ENCODE measurements around the gene KCNH3. TPM values are rescaled to one million over a fixed set of nuclear protein-coding genes. Genes with fewer than 3 reads are reported as not detected.

Gene KCNH3
- total RNA-seq, 1 experiment from 2014 or later = 0.26 TPM

DNA sequence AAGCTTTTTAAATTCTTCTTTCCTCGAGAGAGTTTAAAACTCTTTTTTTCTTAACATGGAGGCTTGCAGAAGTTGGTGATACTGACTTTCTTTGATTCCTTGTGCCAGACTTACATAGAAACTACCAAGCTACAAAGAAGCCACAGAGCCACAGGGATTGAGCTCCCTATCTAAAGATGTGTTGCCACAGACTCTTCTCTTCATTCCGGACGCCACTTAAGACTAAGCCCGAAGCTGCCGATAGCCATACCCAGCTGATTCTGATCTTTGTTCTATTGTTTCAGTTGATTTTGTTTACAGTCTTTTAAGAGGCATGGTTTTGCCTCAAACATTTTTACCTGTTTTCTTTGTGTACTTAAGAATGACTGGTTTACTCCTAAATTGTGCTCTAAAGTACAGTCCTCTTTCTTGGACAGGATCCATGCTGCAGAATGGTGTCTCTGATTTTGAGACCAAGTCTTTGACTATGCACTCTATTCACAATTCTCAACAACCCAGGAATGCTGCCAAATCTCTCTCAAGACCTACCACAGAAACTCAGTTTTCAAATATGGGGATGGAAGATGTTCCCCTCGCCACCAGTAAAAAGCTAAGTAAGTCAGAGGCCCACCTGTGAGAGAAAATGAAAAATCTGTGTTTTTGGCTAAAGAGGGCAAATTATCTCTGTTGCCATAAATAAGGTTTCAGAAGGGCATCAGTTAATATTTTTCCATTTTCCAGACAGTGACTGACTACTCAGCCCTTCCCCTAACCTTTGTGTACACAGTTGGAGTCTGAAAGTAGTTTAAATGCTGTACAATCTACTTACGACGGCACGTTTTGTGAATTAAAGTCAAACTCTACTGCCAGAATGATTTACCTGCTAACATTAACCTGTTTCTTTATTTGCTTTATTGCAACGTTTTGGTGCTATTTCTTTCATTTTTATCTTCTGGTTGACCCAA lies 42.1 kb upstream of the KCNH3 start:
- peaks cover 2% of the 10 kb centered on the region in 2 experiments; a peak in 1 of 4 replicates for H3K4me1 Mint-ChIP-seq
- peak overlapping the region in 1 of 3 experiments; percentile 77; a peak in 2 of 7 replicates for H3K27ac Mint-ChIP-seq
- H2BK12ac ChIP-seq (ENCODE audit: insufficient read length, low read depth, low read length) = no peak overlapping the region
- H2BK15ac ChIP-seq (ENCODE audit: low read depth, low read length) = no peak overlapping the region
- TF ChIP-seq CTCF (conservative IDR thresholded peaks at IDR 0.05) = no peak
- no peaks in the 10 kb centered on the region for H3K9me3 Mint-ChIP-seq
- no peak overlapping the region for H3T11ph ChIP-seq (ENCODE audit: low read length)
- no peak overlapping the region for H3K27ac ChIP-seq (ENCODE audit: insufficient read length, low read depth, low read length)
- no peak overlapping the region for H2AK5ac ChIP-seq (ENCODE audit: insufficient read length, low read length)
- no peaks in the 10 kb centered on the region for H3K79me2 ChIP-seq (ENCODE audit: insufficient read depth, low read length)
- no peak overlapping the region for H3K56ac ChIP-seq (ENCODE audit: insufficient read length, low read depth, low read length)
- H3K23me2 ChIP-seq (ENCODE audit: insufficient read length, low read depth, low read length, poor library complexity, severe bottlenecking) = no peaks in the 10 kb centered on the region
- H3K79me1 ChIP-seq (ENCODE audit: insufficient read depth, low read depth, low read length, poor library complexity, severe bottlenecking) = no peaks in the 10 kb centered on the region
- no peak overlapping the region for H3K18ac ChIP-seq (ENCODE audit: insufficient read length, low read depth, low read length)
- no peak overlapping the region for H4K91ac ChIP-seq (ENCODE audit: insufficient read length, low read depth, low read length)
- no peaks in the 10 kb centered on the region for H3K27me3 ChIP-seq (ENCODE audit: insufficient read depth, low read length)
- H2AFZ ChIP-seq (ENCODE audit: low read length) = no peak overlapping the region
- WGBS (ENCODE audit: extremely low coverage, insufficient read length, low lambda C conversion rate) = no CpG with 5 or more reads among the region's 10 CpGs
- no peak overlapping the region for H3K14ac ChIP-seq (ENCODE audit: insufficient read depth, low read length)
- no peak overlapping the region for H3K23ac ChIP-seq (ENCODE audit: insufficient read length, low read depth, low read length)
- no peaks in the 10 kb centered on the region for H3K4me1 ChIP-seq (ENCODE audit: insufficient read depth, low read length)
- H3K4ac ChIP-seq (ENCODE audit: low read depth, low read length) = no peak overlapping the region
- no peaks in the 10 kb centered on the region; the same call in 1 of the 2 replicates for H3K27me3 Mint-ChIP-seq (ENCODE audit: low read depth)
- H3K9ac ChIP-seq (ENCODE audit: extremely low read depth, insufficient read length, low read length) = no peak overlapping the region
- DNase-seq = no peak
- no peak overlapping the region for H4K5ac ChIP-seq (ENCODE audit: insufficient read length, low read depth, low read length)
- H2BK120ac ChIP-seq (ENCODE audit: low read depth, low read length, poor library complexity, severe bottlenecking) = no peak overlapping the region
- no peaks in the 10 kb centered on the region for H3K9me3 ChIP-seq (ENCODE audit: control insufficient read depth, low read depth, low read length)
- no peak overlapping the region for H4K8ac ChIP-seq (replicated peaks; ENCODE audit: insufficient read length, low read depth, low read length)
- no peak overlapping the region for H3K4me2 ChIP-seq (ENCODE audit: insufficient read depth, insufficient read length, low read length)
- no peak overlapping the region for H3K4me3 Mint-ChIP-seq
- H2BK20ac ChIP-seq (ENCODE audit: low read depth, low read length, poor library complexity, severe bottlenecking) = no peak overlapping the region
- no peaks in the 10 kb centered on the region for H4K20me1 ChIP-seq (ENCODE audit: control insufficient read depth, insufficient read depth, insufficient read length)
- H3K36me3 Mint-ChIP-seq (ENCODE audit: insufficient read depth in 1 of 3, low read depth in 3 of 3) = peaks cover 27 to 53% (median 34%) of the 10 kb centered on the region in 3 experiments
- no peak overlapping the region for H2BK5ac ChIP-seq (ENCODE audit: insufficient read length, low read length)

Data from H9 (cell line).